ENCODE data around the gene ACOT11.

DNA sequence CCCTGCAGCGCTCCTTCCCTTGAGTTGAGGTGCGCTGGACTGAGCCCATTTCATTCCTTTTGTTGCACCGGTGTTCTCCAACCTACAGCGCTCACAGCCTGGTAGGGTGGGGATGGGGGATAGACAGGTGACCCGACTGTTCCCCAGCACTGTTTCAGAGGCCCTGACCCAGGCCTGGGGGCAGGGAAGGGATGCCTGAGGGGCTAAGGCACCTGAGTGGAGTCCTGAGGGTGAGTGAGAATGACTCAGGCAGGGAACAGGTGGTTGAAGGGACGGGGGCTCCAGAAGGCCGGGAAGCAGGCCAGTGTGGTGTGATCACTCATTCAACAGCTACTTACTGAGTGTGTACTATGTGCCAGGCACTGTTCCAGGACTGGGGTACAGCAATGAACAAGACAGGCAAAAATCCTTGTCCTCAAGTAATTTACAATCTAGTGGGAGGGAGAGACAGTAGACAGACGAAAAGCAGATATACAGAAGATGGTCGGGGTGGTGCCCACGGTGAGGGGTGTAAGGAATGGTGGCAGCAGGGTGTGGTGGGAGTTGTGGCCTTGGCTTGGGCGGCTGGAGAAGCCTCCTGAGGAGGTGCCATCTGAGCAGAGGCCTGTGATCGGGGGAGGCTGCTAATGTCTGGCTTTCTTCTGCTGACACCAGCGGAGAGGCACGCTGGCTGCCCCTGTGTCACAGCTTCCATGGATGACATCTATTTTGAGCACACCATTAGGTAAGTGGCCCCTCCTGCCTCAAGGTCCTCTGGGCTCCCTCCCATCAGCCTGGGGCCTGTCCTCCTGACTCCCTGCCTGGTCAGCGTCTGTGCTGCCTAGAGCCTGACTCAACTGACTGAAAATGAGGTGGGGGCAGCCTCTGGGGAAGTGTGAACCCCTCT, 37.4 kb downstream of the ACOT11 start:
- TF ChIP-seq, protein P1, sequence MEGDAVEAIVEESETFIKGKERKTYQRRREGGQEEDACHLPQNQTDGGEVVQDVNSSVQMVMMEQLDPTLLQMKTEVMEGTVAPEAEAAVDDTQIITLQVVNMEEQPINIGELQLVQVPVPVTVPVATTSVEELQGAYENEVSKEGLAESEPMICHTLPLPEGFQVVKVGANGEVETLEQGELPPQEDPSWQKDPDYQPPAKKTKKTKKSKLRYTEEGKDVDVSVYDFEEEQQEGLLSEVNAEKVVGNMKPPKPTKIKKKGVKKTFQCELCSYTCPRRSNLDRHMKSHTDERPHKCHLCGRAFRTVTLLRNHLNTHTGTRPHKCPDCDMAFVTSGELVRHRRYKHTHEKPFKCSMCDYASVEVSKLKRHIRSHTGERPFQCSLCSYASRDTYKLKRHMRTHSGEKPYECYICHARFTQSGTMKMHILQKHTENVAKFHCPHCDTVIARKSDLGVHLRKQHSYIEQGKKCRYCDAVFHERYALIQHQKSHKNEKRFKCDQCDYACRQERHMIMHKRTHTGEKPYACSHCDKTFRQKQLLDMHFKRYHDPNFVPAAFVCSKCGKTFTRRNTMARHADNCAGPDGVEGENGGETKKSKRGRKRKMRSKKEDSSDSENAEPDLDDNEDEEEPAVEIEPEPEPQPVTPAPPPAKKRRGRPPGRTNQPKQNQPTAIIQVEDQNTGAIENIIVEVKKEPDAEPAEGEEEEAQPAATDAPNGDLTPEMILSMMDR (optimal IDR thresholded peaks at IDR 0.05 in 1 of 3, IDR thresholded peaks at IDR 0.05 in 1 of 3, conservative IDR thresholded peaks at IDR 0.05 in 1 of 3; ENCODE audit: extremely low read depth in 1 of 3, insufficient read depth in 2 of 3, low read length in 3 of 3), result no peak
- TF ChIP-seq EZH2 (IDR thresholded peaks at IDR 0.05; ENCODE audit: low read length), result no peak
